Activated CD4-positive, CD25-positive, alpha-beta regulatory T cell treated with anti-CD3 and anti-CD28 coated beads, Interleukin-2, amount 50 U/mL, for 24 hours (primary cell): ENCODE data around the gene BRD8.
"Not testable (repeated sequence)": the region's sequence is repeated elsewhere in the genome, so short reads cannot be mapped to it uniquely, and the experiment has no call there.

Experiments used
- ATAC-seq, 2 donors: fragments of 150-1000 bp; cut with Tn5 transposase; one replicate each; pipeline ENCODE4 v1.10.0; 2021; ENCODE audit warnings: mild to moderate bottlenecking in 1 of 2, moderate library complexity in 1 of 2

The BRD8 gene

GRCh38 chr5:138157626-138158025 is 20.8 kb downstream of the BRD8 start:
- ATAC-seq: no peak

- not testable (repeated sequence) for ATAC-seq
Measured at GRCh38 chr5:138155977-138156376, 22.5 kb downstream of the BRD8 start.

- ATAC-seq: no peak
Measured at GRCh38 chr5:138149530-138149929, 28.9 kb downstream of the BRD8 start.

GRCh38 chr5:138148811-138149210 is 29.6 kb downstream of the BRD8 start:
- no peak for ATAC-seq

GRCh38 chr5:138143578-138143977 is 34.9 kb downstream of the BRD8 start:
- ATAC-seq: not testable (repeated sequence)

- ATAC-seq: no peak
Measured at GRCh38 chr5:138141734-138142133, 36.7 kb downstream of the BRD8 start.

GRCh38 chr5:138140268-138140667 is 38.2 kb downstream of the BRD8 start:
- ATAC-seq: no peak

- ATAC-seq: no peak
Measured at GRCh38 chr5:138139781-138140090, 38.7 kb downstream of the BRD8 start.

GRCh38 chr5:138138949-138139780 is 39.3 kb downstream of the BRD8 start, which contains the start of gene NME5:
Gene NME5, minus strand, starts transcription at chr5:138139428. Its CDS starts 648 bp downstream, at chr5:138138780.
- ATAC-seq: no peak

GRCh38 chr5:138132543-138132942 is 45.9 kb downstream of the BRD8 start:
- ATAC-seq: no peak

GRCh38 chr5:138129347-138129746 is 49.1 kb downstream of the BRD8 start:
- ATAC-seq: no peak

- ATAC-seq: no peak
Measured at GRCh38 chr5:138128334-138128733, 50.1 kb downstream of the BRD8 start.

- no peak for ATAC-seq
Measured at GRCh38 chr5:138115254-138115653, 63.2 kb downstream of the BRD8 start.

GRCh38 chr5:138111937-138112336 is 66.5 kb downstream of the BRD8 start:
- ATAC-seq: no peak

- ATAC-seq: no peak
Measured at GRCh38 chr5:138111181-138111580, 67.2 kb downstream of the BRD8 start.

GRCh38 chr5:138110266-138110963 is 68.0 kb downstream of the BRD8 start:
- no peak for ATAC-seq

- ATAC-seq: no peak
Measured at GRCh38 chr5:138109463-138110265, 68.8 kb downstream of the BRD8 start.

GRCh38 chr5:138107213-138107612 is 71.2 kb downstream of the BRD8 start:
- no peak for ATAC-seq

GRCh38 chr5:138105709-138106108 is 72.7 kb downstream of the BRD8 start:
- no peak for ATAC-seq

- ATAC-seq: no peak
Measured at GRCh38 chr5:138103319-138103637, 75.2 kb downstream of the BRD8 start.

GRCh38 chr5:138102454-138103318 is 75.7 kb downstream of the BRD8 start:
- ATAC-seq: no peak

GRCh38 chr5:138096997-138097828 is 81.2 kb downstream of the BRD8 start:
- no peak for ATAC-seq
